ENCODE results near the gene TSPAN3. TPM values are rescaled to one million over a fixed set of nuclear protein-coding genes. Genes with fewer than 3 reads are reported as not detected.

Gene TSPAN3
- total and polyA plus RNA-seq, 2 donors (not counting 1 experiment from before 2014, with no cell fraction given), result 109 to 130 TPM

DNA sequence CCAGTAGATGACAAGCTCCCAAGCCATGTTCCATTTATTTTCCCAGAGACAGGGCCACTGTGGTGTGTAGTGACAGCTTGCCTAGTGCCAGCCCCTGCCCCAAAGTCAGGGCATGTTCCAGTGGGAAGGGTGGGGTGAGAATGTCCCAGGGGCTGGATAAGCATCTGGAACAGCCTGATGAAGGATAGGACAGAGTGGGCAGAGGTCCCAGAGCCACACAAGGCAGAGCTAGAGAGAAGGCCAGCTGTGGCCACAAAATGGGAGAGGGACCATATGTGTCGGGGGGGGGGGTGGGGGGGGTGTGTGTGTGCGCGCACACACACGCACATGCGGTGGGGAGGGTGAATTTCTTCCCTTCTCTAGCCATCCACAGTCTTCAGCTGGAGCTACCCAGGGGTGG lies 27.0 kb upstream of the TSPAN3 start:
- H3K27me3 Mint-ChIP-seq, result no peaks in the 10 kb centered on the region
- H2AFZ ChIP-seq (ENCODE audit: insufficient read depth, low read depth, low read length, poor library complexity, severe bottlenecking), result no peak overlapping the region
- ChIA-PET POLR2A (no interaction called here), CTCF (interaction anchor here (0.6 to 4.0 kb wide), 3 partner anchors 9 to 1897 kb away, joined by 3 to 11 read pairs (median 4); no protein-coding TSS in a partner anchor)
- H3K9ac ChIP-seq (ENCODE audit: low read length), result no peak overlapping the region
- no peak overlapping the region for H3K27ac ChIP-seq (ENCODE audit: low read length in 2 of 2)
- no peaks in the 10 kb centered on the region for H3K9me3 ChIP-seq (ENCODE audit: control extremely low read depth in 1 of 3, control insufficient read depth in 2 of 3, insufficient read depth in 1 of 3, low read length in 2 of 3)
- H3K79me2 ChIP-seq (ENCODE audit: control insufficient read depth, insufficient read depth, low read length), result no peaks in the 10 kb centered on the region
- no peak for DNase-seq
- peaks cover 12 to 35% of the 10 kb centered on the region in 2 donors for H3K4me1 ChIP-seq (ENCODE audit: control insufficient read depth in 2 of 2, insufficient read depth in 2 of 2, low read length in 2 of 2)
- no peak overlapping the region for H3K27ac Mint-ChIP-seq
- TF ChIP-seq EZH2 (IDR thresholded peaks at IDR 0.05; ENCODE audit: borderline replicate concordance, insufficient read depth, low read depth, low read length, poor library complexity, severe bottlenecking), result no peak
- TF ChIP-seq, protein P1, sequence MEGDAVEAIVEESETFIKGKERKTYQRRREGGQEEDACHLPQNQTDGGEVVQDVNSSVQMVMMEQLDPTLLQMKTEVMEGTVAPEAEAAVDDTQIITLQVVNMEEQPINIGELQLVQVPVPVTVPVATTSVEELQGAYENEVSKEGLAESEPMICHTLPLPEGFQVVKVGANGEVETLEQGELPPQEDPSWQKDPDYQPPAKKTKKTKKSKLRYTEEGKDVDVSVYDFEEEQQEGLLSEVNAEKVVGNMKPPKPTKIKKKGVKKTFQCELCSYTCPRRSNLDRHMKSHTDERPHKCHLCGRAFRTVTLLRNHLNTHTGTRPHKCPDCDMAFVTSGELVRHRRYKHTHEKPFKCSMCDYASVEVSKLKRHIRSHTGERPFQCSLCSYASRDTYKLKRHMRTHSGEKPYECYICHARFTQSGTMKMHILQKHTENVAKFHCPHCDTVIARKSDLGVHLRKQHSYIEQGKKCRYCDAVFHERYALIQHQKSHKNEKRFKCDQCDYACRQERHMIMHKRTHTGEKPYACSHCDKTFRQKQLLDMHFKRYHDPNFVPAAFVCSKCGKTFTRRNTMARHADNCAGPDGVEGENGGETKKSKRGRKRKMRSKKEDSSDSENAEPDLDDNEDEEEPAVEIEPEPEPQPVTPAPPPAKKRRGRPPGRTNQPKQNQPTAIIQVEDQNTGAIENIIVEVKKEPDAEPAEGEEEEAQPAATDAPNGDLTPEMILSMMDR (IDR thresholded peaks at IDR 0.05), result no peak
- H3K4me2 ChIP-seq (replicated peaks; ENCODE audit: low read depth, low read length, poor library complexity, severe bottlenecking), result no peak overlapping the region
- WGBS (ENCODE audit: insufficient coverage), result no CpG with 5 or more reads among the region's 5 CpGs
- no peak overlapping the region for H3K4me3 Mint-ChIP-seq
- no peaks in the 10 kb centered on the region for H3K9me3 Mint-ChIP-seq (ENCODE audit: insufficient read depth)
- H3K36me3 ChIP-seq (replicated peaks in 1 of 2; ENCODE audit: control extremely low read depth in 1 of 2, control insufficient read depth in 1 of 2, extremely low read depth in 1 of 2, insufficient read depth in 2 of 2, low read length in 1 of 2), result no peaks in the 10 kb centered on the region
- no peaks in the 10 kb centered on the region for H3K27me3 ChIP-seq (replicated peaks in 1 of 4; ENCODE audit: control extremely low read depth in 1 of 4, control insufficient read depth in 3 of 4, insufficient read depth in 4 of 4, low read length in 3 of 4)
- no peak for ATAC-seq (ENCODE audit: low read depth)
- no peaks in the 10 kb centered on the region for H4K20me1 ChIP-seq (ENCODE audit: control insufficient read depth, insufficient read depth, low read length, poor library complexity, severe bottlenecking)
- H3K4me1 Mint-ChIP-seq, result peaks cover 14% of the 10 kb centered on the region
- intact Hi-C loops (cut with micrococcal nuclease), result no loop called here
- H3K4me3 ChIP-seq (ENCODE audit: control extremely low read depth in 1 of 5, extremely low read depth in 1 of 5, insufficient read depth in 1 of 5, low read depth in 2 of 5, low read length in 4 of 5), result no peak overlapping the region

DNA sequence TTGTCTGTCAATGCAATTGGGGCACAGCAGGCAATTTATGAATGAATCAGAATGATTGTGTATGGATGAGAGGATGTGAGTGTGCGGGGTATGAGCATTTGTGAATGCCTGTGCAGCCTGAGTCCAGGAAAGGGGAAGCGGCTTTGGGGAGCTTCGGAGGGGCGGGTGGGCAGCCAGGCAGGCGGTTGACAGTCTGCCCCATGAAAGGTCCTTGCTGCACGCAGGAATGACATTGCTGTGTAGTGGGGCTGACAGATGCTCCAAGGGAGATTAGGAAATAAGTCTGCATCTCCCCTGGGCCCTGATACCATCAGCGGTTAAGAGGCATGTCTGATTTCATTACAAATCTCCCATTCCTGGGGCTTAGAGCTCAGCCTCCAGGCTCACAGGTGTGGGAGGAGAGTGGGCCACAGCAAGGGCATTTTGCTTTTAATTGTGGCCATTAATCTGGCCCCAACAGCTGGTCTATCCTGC lies 26.4 kb upstream of the TSPAN3 start:
- intact Hi-C loops (cut with micrococcal nuclease), result no loop called here
- TF ChIP-seq EZH2 (IDR thresholded peaks at IDR 0.05; ENCODE audit: borderline replicate concordance, insufficient read depth, low read depth, low read length, poor library complexity, severe bottlenecking), result no peak
- TF ChIP-seq, protein P1 (IDR thresholded peaks at IDR 0.05), result no peak
- Histone ChIP-seq H3K4me3 (ENCODE audit: control extremely low read depth in 1 of 5, extremely low read depth in 1 of 5, insufficient read depth in 1 of 5, low read depth in 2 of 5, low read length in 4 of 5) (no peak overlapping the region), H3K27me3 (replicated peaks in 1 of 4; ENCODE audit: control extremely low read depth in 1 of 4, control insufficient read depth in 3 of 4, insufficient read depth in 4 of 4, low read length in 3 of 4) (no peaks in the 10 kb centered on the region), H4K20me1 (ENCODE audit: control insufficient read depth, insufficient read depth, low read length, poor library complexity, severe bottlenecking) (no peaks in the 10 kb centered on the region), H3K27ac (ENCODE audit: low read length in 2 of 2) (no peak overlapping the region), H2AFZ (ENCODE audit: insufficient read depth, low read depth, low read length, poor library complexity, severe bottlenecking) (no peak overlapping the region), H3K79me2 (ENCODE audit: control insufficient read depth, insufficient read depth, low read length) (no peaks in the 10 kb centered on the region), H3K9me3 (ENCODE audit: control extremely low read depth in 1 of 3, control insufficient read depth in 2 of 3, insufficient read depth in 1 of 3, low read length in 2 of 3) (no peaks in the 10 kb centered on the region), H3K9ac (ENCODE audit: low read length) (no peak overlapping the region), H3K36me3 (replicated peaks in 1 of 2; ENCODE audit: control extremely low read depth in 1 of 2, control insufficient read depth in 1 of 2, extremely low read depth in 1 of 2, insufficient read depth in 2 of 2, low read length in 1 of 2) (no peaks in the 10 kb centered on the region), H3K4me2 (replicated peaks; ENCODE audit: low read depth, low read length, poor library complexity, severe bottlenecking) (no peak overlapping the region), H3K4me1 (ENCODE audit: control insufficient read depth in 2 of 2, insufficient read depth in 2 of 2, low read length in 2 of 2) (peaks cover 12 to 35% of the 10 kb centered on the region in 2 donors)
- H3K4me1 Mint-ChIP-seq, result peaks cover 14% of the 10 kb centered on the region
- 80% methylated on average over 6 of the region's 7 CpGs for WGBS (ENCODE audit: insufficient coverage)
- H3K27ac Mint-ChIP-seq, result no peak overlapping the region
- no peaks in the 10 kb centered on the region for H3K9me3 Mint-ChIP-seq (ENCODE audit: insufficient read depth)
- no peak for ATAC-seq (ENCODE audit: low read depth)
- DNase-seq, result peak; percentile 40
- ChIA-PET POLR2A (no interaction called here), CTCF (interaction anchor here (0.6 to 4.0 kb wide), 3 partner anchors 10 to 1898 kb away, joined by 3 to 11 read pairs (median 4); no protein-coding TSS in a partner anchor)
- no peak overlapping the region for H3K4me3 Mint-ChIP-seq
- H3K27me3 Mint-ChIP-seq, result no peaks in the 10 kb centered on the region

Data from B cell (primary cell).